NOMO-1 treated with dmso at 0.1 percent for 144 hours (cell line): Measurements from ENCODE around the gene CCL1.
"Not testable (repeated sequence)": the region's sequence is repeated elsewhere in the genome, so short reads cannot be mapped to it uniquely, and the experiment has no call there.

Experiments used
- DNase-seq: peaks from one replicate; lab custom pipeline; 2025; ENCODE audit not compliant: unreplicated experiment; lab: John Stamatoyannopoulos, UW

CCL1 gene

DNA sequence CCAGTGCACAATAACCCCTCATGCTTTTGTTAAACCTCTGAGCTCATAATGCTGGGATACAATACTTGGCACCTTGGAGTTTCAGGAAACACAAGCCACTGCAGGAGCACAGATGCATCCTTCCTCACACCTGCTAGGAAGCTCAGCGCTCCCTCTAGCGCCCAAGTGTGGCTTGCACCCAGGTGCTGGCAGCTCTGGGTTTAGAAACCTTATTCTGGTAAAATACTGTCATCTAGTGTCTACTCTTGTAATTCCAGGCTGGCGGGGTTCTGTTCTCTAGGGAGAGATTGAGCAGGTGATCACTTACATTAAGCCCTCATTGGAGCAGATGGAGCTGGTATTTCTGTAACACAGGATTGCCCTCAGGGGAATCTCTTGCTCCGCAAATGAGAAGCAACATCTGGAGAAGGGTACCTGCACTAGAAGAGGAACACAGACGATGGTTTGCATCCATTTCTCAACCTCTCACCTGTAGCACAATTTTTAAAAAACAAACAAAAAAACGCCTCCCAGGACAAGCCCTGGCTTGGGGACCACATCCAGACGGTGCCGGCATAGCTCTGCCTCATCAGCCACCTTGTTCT is 1.5 kb downstream of the CCL1 start:
- DNase-seq: peak; percentile 74

DNA sequence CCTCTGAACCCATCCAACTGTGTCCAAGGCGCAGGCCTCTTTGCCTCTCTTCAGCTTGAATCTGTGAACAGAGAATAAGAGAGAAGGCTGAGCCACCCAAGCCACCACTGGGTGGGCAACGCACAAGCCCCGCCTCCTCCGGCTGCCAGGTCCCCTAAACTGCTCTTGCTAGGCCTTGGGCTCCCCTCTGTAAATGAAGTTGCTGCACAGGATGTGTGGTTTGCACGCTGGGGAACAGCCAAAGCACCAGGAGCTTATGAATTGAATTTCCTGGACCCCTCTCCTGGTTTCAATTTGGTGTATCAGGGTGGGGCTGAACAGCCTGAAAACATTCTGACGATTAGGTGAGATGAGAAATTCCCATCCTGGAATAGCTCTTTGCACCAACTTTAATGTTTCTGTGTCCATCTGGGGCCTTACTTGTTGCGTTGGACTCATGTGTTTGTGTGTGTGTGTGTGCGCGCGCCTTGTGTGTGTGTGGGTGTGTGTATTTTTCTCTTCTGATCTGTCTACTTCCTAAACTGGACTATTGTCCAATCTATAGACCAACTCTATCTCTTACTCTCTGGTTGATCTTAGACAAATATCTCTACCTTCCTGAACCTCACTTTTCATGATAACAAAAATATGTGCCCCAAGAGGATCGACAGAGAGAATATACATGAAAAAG is 2.3 kb downstream of the CCL1 start:
- no peak for DNase-seq

GRCh38 chr17:34358631-34359030 is 4.4 kb downstream of the CCL1 start:
- no peak for DNase-seq

GRCh38 chr17:34357398-34357797 is 5.6 kb downstream of the CCL1 start:
- no peak for DNase-seq

DNA sequence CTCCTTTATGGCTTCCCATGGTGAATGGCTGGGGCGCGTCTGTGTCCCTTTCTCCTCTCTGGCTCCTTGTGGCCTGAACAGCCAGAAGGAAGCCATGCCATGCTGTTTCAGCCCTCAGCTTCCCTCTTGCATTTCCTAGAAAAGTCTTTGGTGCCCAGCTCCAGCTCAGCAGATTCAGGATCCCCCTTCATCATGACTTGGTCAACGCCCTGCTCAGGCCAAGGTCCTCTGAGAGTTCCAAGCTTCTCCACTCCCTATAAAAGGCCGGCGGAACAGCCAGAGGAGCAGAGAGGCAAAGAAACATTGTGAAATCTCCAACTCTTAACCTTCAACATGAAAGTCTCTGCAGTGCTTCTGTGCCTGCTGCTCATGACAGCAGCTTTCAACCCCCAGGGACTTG is 6.8 kb downstream of the CCL1 start, which contains the start of gene CCL13:
Gene CCL13, plus strand, starts transcription at position 287 of the 400 bp plus-strand sequence. Its CDS starts 47 bp downstream, at position 334.
- DNase-seq: no peak

- DNase-seq: no peak
These were observed 8.4 kb downstream of the CCL1 start for GRCh38 chr17:34354637-34355036.

GRCh38 chr17:34352191-34352590 is 10.8 kb downstream of the CCL1 start:
- no peak for DNase-seq

DNA sequence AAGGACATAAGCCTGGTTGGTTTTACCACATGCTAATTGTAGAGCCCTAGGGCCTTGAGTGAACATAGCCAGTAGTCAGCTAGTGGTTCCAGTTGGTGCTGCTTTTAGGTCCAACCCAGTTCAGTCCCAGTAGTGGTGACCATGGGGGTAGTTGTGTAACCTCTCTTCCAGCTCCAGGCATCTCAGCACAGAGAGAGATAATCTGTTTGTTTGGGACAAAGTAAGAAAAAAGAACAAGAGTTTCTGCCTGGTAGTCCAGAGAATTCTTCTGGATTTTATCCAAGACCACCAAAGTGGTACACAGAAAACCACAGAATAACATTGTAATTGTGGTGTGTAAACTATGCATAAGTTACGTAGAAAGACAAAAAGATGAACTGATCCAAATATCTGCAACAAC is 11.9 kb downstream of the CCL1 start:
- no peak for DNase-seq

GRCh38 chr17:34349751-34350150 is 13.3 kb downstream of the CCL1 start:
- DNase-seq: no peak

DNA sequence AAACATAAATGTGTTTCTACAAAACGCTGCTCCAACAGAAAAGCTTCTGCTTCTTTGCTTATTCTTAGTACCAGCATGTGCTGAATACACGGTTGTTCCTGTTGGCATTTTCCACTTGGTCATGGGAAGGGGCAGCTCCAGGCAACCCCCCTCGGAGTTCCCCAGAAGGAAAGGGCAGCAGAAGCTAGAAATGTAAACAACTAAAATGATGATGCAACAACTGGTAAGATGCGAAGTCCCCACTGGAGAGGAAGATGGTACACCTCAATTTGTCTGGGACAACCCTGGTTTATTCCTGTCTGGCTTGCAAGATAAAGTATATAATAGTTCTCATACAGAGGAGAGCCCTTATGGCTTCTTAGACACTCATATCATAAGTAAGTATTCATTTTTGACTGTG is 16.0 kb downstream of the CCL1 start:
- no peak for DNase-seq

DNA sequence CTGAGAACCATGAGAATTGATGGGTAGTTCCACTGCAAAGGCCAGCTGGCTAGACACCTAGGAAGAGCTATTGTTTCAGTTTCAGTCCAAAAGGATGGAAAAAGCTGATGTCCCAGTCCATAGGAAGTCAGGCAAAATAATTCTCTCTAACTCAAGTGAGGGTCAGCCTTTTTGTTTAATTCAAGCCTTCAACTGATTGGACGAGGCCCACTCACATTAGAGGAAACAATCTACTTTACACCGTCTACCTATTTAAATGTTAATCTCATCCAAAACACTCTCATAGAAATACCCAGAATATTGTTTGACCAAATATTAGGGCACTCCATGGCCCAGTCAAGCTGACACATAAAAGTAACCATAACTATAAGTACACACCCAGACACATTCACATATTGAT is 21.1 kb downstream of the CCL1 start:
- DNase-seq: no peak

DNA sequence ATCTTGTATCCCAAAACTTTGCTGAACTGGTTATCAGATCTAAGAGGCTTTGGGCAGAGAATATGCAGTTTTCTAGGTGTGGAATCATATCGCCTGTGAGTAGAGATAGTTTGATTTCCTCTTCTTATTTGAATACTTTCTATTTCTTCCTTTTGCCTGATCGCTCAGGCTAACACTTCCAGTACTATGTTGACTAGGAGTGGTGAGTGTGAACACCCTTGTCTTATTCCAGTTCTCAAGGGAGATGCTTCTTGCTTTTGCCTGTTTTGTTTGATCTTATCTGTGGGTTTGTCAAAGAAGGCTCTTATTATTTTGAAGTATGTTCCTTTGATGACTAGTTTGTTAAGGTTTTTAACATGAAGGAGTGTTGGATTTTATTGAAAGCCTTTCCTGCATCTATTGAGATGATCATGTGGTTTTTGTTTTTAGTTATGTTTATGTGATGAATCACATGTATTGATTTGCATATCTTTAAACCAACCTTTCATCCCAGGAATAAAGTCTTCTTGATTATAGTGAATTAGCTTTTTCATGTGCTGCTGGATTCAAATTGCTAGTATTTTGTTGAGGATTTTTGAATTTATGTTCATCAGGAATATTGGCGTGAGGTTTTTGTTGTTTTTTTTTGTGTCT is 23.8 kb downstream of the CCL1 start:
- no peak for DNase-seq

GRCh38 chr17:34337701-34338100 is 25.3 kb downstream of the CCL1 start:
- DNase-seq: no peak

DNA sequence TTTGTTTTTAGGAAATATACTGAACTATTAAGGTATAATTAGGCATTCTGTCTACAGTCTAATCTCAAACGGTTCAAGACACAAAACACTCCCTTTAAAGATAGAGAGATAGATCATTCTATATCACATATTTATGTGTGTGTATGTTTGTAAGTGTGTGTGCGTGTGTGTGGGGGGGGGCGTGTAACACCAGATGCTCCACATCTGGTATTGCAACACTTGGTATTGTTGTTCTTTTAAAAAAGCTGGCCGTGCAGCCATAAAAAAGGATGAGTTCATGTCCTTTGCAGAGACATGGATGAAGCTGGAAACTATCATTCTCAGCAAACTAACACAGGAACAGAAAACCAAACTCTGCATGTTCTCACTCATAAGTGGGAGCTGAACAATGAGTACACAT is 35.5 kb downstream of the CCL1 start:
- DNase-seq: not testable (repeated sequence)

DNA sequence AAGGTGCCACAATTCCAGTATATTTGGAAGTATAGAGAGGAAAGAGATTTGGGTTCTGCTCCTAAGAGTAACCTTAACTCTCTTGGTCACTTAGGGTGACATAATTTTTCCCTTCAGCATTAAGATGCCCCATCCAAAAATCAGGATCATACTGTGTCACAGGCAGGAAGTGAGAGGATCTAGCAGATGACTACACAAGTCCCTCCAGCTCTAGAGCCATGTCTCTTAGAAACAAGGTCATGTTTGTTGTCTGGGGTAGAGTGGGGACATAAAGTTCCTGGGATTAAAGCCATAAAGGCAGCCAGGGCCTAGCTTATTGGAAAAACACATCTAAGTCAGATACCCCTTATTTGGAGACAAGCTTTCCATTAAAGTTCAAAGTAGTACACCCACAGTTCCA is 41.1 kb downstream of the CCL1 start:
- DNase-seq: no peak

DNA sequence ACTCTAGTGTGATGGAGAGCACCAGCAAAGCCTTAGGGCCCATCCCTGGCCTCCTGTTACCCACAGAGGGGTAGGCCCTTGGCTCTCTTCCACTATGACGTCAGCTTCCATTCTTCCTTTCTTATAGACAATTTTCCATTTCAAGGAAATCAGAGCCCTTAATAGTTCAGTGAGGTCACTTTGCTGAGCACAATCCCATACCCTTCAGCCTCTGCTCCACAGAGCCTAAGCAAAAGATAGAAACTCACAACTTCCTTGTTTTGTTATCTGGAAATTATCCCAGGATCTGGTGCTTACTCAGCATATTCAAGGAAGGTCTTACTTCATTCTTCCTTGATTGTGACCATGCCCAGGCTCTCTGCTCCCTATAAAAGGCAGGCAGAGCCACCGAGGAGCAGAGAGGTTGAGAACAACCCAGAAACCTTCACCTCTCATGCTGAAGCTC is 44.0 kb downstream of the CCL1 start, which contains the start of gene CCL8:
Gene CCL8, plus strand, starts transcription at position 397 of the 445 bp plus-strand sequence. CDS start 67 bp downstream, outside the sequence.
- DNase-seq: no peak

DNA sequence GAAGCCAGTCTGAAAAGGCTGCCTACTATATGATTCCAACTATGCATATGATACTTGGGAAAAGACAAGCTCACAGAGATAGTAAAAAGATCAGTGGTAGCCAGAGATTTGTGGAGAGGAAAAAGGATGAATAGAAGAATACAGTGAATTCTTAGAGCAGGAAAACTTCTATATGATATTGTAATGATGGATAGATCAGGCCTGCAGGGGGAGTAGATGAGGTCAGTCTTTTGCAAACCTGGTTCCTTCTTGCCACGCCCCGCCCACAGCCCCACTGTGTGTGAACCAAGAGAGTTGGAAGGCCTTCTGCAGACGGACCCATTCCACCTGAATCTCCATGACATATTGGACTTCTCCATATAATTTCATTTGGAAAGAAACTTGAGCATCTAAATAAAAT is 44.6 kb downstream of the CCL1 start:
- no peak for DNase-seq

- DNase-seq: peak; percentile 40
These were observed 48.8 kb downstream of the CCL1 start for GRCh38 chr17:34314279-34314678.

DNA sequence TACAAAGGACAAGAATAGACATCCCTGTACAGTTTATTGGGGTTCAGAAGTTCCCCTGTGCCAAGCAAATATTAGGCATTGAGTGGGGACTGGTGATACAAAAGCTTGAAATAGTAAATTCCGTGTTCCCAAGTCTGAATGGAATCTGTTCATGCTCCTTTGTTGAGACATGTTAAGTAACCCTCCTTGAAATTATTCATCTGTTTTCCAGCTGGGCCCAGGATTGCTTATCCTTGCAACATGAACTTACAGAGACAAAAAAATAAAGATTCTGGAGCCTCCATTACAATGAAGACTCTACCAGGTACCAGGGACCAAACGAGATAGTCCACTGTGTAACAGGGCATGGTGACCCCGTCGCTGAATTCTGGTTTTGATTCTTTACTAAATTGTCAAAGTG is 49.9 kb downstream of the CCL1 start:
- no peak for DNase-seq

- DNase-seq: no peak
These were observed 51.0 kb downstream of the CCL1 start for GRCh38 chr17:34312080-34312479.

DNA sequence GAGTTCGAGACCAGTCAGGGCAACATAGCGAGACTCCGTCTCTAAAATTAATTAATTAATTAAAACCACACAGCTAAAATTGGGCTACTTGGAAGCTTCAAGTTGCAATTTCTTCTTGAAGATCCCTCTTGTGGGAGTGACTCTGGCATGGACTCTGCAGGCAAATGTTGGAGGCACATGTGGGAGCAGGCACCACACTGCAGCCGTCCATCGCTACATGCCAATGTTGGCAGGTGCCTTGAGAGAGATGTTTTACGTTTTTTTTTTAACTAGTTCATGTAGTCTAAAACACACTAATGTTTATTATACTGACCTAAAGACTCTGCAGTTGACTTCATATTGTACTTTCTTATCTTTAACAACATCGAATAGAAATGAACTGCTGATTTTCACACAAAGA is 51.7 kb downstream of the CCL1 start:
- DNase-seq: no peak
